Esophagus muscularis mucosa (tissue), 4 donors: ENCODE results near the gene KIAA0825.

Experiments used
- CTCF ChIP-seq, 3 experiments: fragments of 200-600 bp in 2 of 3; fragments of 450-650 bp in 1 of 3; sonication (generic) in 2 of 3; IDR thresholded peaks; one replicate each; pipeline ENCODE4 v1.5.1; 2017 to 2019; ENCODE audit warnings: antibody characterized with exemption in 3 of 3, mild to moderate bottlenecking in 2 of 3, moderate library complexity in 1 of 3
- EP300 ChIP-seq: sonication (generic); formaldehyde crosslinking; IDR thresholded peaks from one replicate; pipeline ENCODE4 v1.6.1; 2017; ENCODE audit warnings: antibody characterized with exemption
- POLR2A ChIP-seq: fragments of 450-650 bp; IDR thresholded peaks from one replicate; pipeline ENCODE4 v1.6.1; 2017; ENCODE audit warnings: antibody characterized with exemption, moderate library complexity, mild to moderate bottlenecking, low read depth

GRCh38 chr5:94422812-94423211, 195.6 kb downstream of the KIAA0825 start:
- TF ChIP-seq EP300 (no peak), CTCF (IDR thresholded peaks at IDR 0.05) (no peak), POLR2A (no peak)
